DND-41 (cell line): Measurements from ENCODE around the gene FGFR2.

Experiments used
- CTCF ChIP-seq: IDR thresholded peaks from 2 replicates; pipeline ENCODE4 v1.5.1; 2012; ENCODE audit warnings: borderline replicate concordance, low read length, moderate library complexity, mild to moderate bottlenecking; ENCODE audit not compliant: poor library complexity, severe bottlenecking; ENCODE audit errors: extremely low read depth
- EZH2 ChIP-seq: IDR thresholded peaks from 3 replicates; pipeline ENCODE4 v1.6.1; 2012; ENCODE audit warnings: borderline replicate concordance, low read depth, mild to moderate bottlenecking, moderate library complexity, low read length, inconsistent platforms; ENCODE audit not compliant: severe bottlenecking

GRCh38 chr10:121438333-121438732 lies 159.9 kb downstream of the FGFR2 start:
- TF ChIP-seq CTCF (no peak), EZH2 (no peak)
